GM21619 (cell line): ENCODE results near the gene TIAM1.

Source experiments
- ATAC-seq: cut with Tn5 transposase; IDR thresholded peaks from one replicate; pipeline ENCODE4 v1.9.1; 2021; ENCODE audit not compliant: unreplicated experiment

The TIAM1 gene

GRCh38 chr21:31218830-31219608, 125.0 kb downstream of the TIAM1 start:
- ATAC-seq: no peak

GRCh38 chr21:31216206-31216605, 127.9 kb downstream of the TIAM1 start:
- no peak for ATAC-seq

GRCh38 chr21:31213787-31214186, 130.3 kb downstream of the TIAM1 start:
- ATAC-seq: no peak

- ATAC-seq: no peak
Observed at GRCh38 chr21:31211836-31212235, 132.2 kb downstream of the TIAM1 start.

- no peak for ATAC-seq
Observed at GRCh38 chr21:31205412-31205811, 138.6 kb downstream of the TIAM1 start.

GRCh38 chr21:31204801-31205200, 139.3 kb downstream of the TIAM1 start:
- no peak for ATAC-seq

GRCh38 chr21:31203431-31204054, 140.5 kb downstream of the TIAM1 start:
- ATAC-seq: no peak

- ATAC-seq: peak; percentile 71
Observed at GRCh38 chr21:31201548-31201947, 142.5 kb downstream of the TIAM1 start.

- peak; percentile 17 for ATAC-seq
Observed at GRCh38 chr21:31201144-31201543, 142.9 kb downstream of the TIAM1 start.

GRCh38 chr21:31198575-31198974, 145.5 kb downstream of the TIAM1 start:
- no peak for ATAC-seq

- no peak for ATAC-seq
Observed at GRCh38 chr21:31196724-31197123, 147.3 kb downstream of the TIAM1 start.

- ATAC-seq: peak; percentile 56
Observed at GRCh38 chr21:31195334-31196015, 148.6 kb downstream of the TIAM1 start.

- ATAC-seq: no peak
Observed at GRCh38 chr21:31194510-31195293, 149.4 kb downstream of the TIAM1 start.

GRCh38 chr21:31193761-31194160, 150.3 kb downstream of the TIAM1 start:
- ATAC-seq: no peak

GRCh38 chr21:31191553-31191952, 152.5 kb downstream of the TIAM1 start:
- no peak for ATAC-seq

GRCh38 chr21:31190516-31190915, 153.5 kb downstream of the TIAM1 start:
- no peak for ATAC-seq

- ATAC-seq: no peak
Observed at GRCh38 chr21:31187499-31187898, 156.6 kb downstream of the TIAM1 start.

- ATAC-seq: no peak
Observed at GRCh38 chr21:31186916-31187315, 157.1 kb downstream of the TIAM1 start.

- ATAC-seq: no peak
Observed at GRCh38 chr21:31185663-31186062, 158.4 kb downstream of the TIAM1 start.

- no peak for ATAC-seq
Observed at GRCh38 chr21:31184876-31185275, 159.2 kb downstream of the TIAM1 start.

- no peak for ATAC-seq
Observed at GRCh38 chr21:31184459-31184858, 159.6 kb downstream of the TIAM1 start.
